ENCODE measurements around the gene L3MBTL4.

The L3MBTL4 gene

DNA sequence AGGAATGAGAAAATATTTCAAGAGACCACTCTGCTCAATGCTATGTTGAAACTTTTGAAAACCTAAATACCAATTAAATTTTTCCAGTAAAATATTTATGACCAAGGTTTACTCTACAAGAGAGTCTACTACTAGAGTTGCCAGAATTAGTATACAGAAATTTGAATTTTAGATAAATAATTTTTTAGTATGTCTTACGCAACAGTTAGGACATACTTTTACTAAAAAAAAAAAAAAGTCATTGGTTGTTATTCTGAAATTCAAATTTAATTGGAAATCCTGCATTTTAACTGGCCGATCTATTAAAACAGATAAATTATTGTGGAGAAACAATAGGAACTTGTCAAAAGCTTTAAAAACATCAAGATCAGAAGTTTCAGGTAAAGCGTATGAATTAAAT is 470.3 kb downstream of the L3MBTL4 start:
- DNase-seq, result no peak

DNA sequence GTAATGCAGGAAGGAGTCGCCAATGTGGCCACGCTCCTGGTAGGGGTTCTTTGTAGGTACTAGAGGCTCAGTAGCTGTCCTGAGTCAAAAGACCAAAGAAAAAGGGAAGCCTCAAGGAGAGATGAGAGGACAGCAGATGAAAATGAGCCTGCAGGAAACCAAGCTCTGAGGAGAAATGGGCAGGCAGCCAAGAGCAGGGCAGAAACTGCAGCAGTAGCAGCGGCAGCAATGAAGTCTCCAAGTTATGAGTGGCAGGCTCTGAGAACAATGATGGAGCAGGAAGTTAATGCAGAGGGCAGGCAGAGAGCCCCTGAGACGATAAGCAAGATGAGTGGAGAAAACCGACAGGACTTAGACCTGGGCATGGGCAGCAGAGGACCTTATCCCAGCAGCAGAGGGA is 471.2 kb downstream of the L3MBTL4 start:
- DNase-seq, result no peak

DNA sequence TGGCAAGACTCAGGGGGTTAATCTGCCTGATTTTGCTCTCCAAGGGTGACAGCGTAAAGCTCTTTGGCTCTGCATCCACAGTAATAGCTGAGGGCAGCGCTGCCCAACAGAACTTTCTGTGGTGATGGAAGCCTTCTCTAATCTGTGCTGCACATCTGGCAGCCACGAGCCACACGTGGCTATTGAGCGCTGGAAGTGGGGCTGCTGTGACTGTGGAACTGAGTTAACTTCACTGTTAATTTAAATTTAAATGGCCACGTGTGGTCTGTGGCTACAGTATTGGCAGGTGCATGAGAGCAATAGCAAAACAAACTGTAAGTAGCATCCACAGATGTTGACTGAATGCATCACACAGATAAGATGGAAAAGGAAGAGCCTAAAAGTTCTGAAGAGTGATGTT is 472.1 kb downstream of the L3MBTL4 start:
- DNase-seq, result no peak

DNA sequence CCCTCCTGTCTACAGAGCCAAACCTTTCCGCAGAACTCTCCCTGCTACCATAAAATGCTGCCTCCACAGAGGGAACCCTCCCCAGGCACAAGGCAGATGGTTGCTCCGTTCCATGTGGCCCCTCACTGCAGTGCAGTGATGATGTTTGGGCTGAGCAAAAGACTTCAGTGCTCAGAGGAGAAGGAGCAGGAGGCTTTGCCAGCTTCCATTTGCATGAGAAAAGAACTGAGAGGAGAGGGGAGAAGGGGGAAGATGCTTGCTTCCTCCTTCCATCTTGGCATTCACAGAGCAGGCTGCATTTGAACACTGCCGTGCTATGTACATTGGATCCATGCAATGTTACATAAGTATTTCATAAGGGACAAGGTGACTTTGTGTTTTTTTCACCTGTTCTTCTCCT is 472.8 kb downstream of the L3MBTL4 start:
- no peak for DNase-seq

DNA sequence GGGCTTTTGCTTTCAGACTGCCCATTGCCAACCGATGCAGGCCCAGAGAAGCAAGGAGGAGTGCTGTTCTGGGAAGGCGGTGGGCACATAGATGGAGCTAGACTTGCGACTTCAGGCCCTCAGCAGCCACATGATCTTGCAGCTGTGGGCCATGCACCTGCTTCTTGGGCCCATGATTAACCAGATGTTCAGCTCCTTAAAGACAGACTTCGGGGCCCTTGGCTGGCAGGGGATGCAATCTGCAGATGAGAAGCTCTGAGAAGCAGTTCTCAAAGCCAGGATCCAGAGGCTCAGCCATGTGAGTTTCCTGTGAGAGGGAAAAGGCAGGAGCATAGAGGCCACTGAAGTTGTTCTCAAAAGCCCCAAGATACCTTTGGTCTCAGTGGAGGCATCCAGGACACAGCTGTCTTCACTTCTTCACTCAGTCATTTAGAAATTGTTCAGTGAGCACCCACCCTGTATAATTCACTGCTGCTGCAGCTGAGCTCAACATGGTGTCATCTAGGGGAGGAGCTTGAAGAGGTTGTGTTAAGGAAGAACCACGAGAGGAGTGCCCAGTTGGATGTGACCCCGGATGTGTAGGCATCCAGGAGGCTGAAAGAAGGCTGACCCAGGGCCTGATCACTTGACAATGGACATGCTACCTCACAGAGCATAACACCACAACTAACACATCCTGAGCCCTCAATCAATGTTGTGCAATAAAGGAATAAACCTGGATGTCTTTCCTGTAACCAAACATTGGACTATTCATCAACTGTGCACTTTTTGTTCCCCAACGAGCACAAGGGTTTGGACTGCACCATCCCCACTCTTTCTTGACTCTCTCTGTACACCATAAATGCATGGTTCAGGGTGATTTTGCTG is 474.7 kb downstream of the L3MBTL4 start:
- DNase-seq, result no peak

DNA sequence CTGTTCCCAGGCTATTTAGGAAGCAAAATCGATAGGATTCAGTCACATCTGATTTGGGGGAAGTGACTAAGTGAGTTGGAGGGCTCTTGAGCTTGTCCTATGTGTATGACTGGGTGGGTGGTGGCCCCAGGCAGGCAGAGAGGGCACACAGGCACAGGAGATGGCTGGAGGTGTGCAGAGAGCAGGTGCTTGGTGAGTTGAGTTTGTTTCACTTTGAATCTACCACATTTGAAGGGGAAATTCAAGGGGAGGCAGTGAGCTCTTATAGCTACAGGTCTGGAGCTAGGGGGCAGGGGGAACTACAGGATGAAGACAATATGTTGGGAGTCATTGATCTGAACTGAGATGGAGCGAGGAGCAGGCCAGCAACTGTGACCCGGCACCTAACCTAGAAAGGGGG is 476.9 kb downstream of the L3MBTL4 start:
- no peak for DNase-seq

DNA sequence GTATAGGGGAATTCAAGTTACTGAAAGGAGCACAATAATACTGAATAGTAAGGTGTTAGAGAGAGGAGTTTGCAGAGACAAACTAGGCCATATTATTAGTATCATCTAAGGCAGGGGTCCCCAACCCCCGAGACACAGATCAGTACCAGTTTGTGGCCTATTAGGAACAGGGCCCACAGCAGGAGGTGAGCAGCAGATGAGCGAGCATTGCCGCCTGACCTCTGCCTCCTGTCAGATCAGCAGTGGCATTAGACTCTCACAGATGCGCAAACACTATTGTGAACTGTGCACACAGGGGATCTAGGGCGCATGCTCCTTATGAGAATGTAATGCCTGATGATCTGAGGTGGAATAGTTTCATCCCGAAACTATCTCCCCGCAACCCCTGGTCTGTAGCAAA is 477.6 kb downstream of the L3MBTL4 start:
- no peak for DNase-seq

DNA sequence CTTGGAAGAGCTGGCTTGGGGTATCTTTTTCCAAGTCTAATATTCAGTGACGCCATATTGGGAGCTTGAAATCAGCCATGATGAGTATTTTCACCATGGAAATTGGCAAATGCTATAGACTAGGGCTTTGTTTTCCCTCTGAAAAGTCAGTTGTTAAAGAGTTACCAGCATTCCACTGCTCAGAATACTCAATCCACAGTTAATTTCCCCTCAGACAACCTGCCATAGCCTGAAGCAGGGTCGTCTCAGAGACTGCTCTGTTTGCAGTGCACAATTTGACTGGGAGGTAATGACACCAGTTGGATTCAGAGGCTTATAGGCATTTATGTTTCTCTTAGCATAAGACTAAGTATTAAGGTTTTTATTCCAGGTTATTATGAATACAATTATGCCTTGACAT is 483.9 kb downstream of the L3MBTL4 start:
- DNase-seq, result no peak

DNA sequence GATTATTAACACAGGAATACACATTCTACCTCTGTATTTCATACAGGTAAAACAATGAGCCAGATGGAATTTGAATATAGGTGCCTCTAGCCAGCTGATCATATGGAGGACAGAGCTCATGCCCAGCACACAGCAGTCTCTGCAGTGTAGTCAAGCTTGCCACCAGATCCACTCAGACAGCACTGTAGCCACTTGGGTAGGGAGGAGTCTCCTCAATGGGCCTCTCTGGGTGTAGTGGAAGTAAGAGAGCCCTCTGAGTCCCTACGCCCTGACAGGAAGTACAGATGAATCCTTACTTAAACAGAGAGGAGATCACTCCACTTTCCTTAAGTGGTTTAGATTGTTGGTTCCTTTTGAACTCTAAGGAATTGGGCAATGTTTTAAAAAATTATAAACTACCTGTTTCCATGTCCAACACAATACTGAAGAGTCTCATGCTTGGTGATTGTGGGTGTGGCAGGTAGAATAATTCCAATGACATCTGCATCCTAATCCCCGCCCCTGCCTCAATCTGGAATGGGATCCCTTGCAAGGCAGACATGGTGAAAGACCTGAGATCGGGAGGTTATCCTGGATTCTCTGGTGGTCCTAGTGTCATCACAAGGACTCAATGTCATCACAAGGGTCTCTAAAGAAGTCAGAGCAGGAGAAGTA is 496.4 kb downstream of the L3MBTL4 start:
- no peak for DNase-seq

DNA sequence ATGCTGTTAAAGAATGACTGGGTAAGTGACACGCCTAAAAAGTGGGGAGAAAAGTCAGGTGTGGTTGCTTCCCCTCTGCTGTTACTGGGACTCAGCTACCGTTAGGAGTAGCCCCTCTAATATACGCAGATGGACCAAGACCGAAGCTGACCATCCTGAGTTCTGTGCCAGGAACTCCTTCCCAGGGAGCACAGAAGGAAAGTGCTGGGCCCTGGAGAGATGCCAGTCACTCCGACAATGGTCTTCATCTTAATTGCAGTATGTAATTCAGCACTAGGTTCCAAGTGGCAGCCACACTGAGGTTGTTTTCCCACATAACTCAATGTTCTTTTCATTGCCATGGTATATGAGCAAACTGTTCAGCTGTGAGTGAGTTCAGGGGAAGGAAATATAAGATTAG is 499.8 kb downstream of the L3MBTL4 start:
- DNase-seq, result no peak

DNA sequence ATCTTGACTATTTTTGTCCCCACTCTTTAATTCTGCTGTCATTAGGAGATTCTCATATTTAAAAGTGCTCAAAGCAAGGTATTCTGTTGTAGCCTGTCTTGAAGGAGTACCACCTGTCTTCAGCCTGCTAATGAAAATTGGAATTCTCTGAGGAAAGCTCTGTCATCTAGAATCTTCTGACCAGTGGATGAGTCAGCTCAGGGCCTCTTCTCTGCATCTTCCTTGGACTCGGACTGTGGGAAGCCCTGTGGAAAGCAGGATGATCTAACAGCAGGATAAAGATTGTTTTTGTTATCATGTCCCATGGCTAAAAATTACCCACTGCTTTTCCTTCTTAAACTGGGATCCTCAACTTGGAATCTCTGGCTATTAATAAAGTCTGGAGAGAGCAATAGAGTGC is 500.7 kb downstream of the L3MBTL4 start:
- DNase-seq, result no peak

DNA sequence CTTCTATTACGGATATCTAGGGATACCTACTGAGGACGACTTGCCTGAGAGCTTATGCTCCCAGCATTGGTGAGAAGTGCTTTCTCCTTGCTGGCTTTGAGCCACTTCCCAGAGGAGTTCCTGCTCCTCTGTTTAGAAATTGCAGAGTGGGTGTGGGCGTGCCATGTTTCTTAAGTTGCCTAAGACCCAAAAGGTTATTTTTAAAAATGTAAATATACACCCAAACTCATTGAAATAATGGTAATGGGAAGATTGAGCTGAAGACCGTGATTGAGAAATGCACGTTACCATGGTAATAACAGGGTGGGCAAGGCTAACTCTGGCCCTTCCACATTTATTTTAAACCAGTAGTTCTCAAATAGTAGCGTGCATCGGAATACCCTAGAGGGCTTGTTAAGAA is 502.1 kb downstream of the L3MBTL4 start:
- DNase-seq, result no peak

DNA sequence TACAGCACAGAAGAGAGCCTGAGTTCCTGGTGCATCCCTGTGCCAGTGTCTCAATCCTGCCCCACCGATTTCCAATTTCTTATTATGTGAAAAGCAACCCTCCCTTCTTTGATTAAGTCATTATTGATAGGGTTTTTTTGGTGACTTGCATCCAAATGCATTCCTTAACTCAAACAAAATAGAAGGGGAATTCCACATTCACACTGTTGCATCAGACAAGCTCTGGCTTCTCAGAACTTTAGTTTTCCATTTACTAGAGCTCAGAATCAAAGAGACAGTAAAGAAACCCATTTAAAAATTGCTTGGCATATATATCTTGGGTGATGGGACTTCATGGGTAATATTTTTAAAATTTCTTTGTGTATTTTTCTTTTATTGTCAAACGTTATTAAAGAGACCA is 505.6 kb downstream of the L3MBTL4 start:
- DNase-seq, result no peak
